ACHN (cell line): Measurements from ENCODE around the gene CSNK1G3.
"Not testable (repeated sequence)": the region's sequence is repeated elsewhere in the genome, so short reads cannot be mapped to it uniquely, and the experiment has no call there.

Experiments
- DNase-seq: peaks from one replicate; pipeline ENCODE4 v3.0.0-alpha.2; 2015
- in situ Hi-C: cut with HindIII; loops from 2 replicates; pipeline ENCODE4 v1.10.0; 2017; ENCODE audit warnings: low sequenced_read_pairs, low pct_ligation_motif_present, low pct_unique_long_range_greater_than_20kb

The CSNK1G3 gene

DNA sequence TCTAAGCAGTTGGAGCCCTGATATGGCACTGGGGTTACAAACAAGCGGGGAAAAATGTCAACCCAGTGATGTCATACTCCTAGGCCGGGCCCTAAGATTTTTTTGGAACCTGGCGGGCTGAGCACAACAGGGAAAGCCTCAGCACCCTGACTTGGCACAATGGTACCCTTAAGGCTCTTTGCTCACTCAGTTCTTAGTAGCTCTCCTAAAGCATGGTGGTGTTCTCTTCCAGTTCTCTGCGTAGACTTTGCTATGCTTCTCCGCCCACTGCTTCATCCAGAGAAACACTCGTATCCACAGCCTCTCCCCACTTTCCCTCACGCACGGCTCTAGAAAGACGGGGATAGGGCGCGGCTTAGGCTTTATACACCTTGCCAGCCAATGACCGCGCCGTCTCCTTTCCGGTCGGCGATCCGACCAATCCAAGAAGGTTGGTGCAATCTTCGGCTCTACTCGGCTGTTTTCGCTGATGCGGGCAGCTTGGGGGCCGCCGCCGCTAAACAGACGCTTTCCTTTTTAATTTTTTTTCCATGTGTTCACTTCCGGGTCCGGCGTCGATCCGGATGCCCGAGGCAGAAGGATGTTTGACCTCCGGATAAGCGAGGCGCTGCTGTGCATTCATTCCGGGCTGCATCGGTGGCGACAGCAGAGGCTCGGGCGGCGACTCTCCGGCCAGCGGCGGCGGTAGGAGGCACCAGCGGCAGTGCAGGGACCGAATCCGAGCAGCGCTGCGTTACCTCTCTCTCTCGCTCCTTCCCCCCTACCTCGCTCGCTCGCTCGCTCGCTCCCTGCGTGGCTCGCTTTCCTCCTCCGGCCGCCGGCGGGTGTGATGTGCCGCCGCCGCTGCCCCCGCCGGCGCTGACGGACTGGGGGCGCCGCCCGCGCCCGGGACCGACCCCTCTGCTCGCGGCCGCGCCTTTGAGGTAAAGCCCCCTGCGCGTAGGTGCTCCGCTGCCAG is at the start of gene CSNK1G3:
Gene CSNK1G3, plus strand, starts transcription at position 530 of the 958 bp plus-strand sequence. CDS start 33,487 bp downstream, outside the sequence.
- DNase-seq = peak; percentile 96
- in situ Hi-C loops = no loop called here

DNA sequence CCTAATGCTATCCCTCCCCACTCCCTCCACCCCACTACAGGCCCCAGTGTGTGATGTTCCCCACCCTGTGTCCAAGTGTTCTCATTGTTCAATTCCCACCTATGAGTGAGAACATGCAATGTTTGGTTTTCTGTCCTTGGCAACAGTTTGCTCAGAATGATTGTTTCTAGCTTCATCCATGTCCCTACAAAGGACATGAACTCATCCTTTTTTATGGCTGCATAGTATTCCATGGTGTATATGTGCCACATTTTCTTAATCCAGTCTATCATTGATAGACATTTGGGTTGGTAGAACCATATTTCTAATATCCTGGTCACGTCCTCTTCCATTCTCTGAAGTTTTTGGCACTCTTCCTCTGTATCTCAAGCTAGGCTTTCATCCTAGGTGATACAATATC is 45.1 kb upstream of the CSNK1G3 start:
- in situ Hi-C loops, DNase-seq: not testable (repeated sequence)

GRCh38 chr5:123471385-123471784 is 40.6 kb upstream of the CSNK1G3 start:
- in situ Hi-C loops = no loop called here
- no peak for DNase-seq

DNA sequence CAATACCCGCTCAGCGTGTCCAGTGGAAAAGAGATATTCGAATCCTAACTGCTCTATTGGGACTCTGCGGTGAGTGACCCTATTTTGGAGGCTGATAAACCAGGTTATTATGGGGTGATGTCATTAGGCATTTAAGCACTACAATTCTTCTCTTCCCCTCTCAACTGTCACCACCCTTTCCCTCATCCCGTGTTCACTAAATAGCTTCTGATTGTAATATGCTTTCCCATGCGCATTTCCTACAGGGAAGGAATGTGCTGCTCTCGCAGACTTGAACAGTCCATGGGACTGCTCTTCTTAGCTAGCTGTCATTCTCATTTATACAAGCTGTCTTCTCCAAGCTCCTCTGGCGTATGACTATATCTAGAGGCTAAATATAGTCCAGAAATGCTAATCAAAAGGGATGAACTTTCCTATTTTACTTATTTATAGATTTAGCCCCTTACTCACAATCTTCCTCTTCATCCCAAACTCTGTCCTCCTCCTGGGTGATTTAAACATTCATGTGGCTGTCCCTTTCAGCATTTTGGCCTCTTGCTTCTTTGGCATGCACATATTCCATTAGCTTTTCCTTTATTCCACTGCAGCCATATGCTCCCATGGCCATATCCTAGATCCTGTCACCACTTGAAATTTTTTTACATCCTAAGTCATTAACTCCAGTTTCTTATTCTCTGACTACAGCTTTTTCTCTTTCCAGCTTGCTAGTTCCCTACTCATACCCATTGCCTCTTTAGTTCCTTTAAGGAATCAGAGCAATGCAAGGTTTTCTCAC is 39.6 kb upstream of the CSNK1G3 start:
- in situ Hi-C loops = no loop called here
- DNase-seq = no peak

DNA sequence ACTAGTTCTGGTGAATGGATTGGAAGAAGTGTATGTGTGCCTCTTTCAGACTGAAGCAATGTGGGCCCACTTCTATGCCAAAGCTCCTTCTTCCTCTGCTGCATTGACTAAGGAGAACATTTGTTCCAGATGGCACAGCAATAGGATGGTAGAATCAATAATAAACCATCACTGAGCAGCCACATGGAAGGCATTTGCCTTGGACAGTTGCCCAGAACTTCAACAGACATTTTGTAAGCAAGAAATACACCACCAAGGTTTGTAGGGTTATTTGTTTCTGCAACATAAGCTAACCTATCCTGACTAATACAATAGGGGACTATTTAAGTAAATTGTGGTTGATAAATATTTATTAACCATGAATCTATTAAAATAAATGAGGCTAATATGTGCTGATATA is 37.7 kb upstream of the CSNK1G3 start:
- DNase-seq = no peak
- in situ Hi-C loops = no loop called here

DNA sequence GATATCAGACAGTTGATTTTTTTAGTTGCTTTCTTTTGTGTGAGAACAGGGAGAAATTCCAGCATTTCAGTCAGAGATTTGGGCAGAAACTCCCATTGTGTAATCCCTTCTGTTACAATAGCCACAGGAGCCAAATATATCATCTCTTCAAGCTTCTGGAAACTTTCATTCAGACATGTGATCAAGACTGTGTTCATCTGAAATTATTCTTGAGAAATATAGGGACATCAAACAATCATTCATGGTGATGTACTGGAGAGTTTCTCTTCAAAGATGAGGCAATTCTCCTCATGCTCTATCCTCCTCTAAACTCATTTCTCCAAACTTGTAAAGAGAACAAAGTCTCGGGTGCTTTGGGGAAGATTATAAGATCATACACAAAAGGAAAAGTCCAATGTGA is 35.2 kb upstream of the CSNK1G3 start:
- in situ Hi-C loops = no loop called here
- no peak for DNase-seq

- no peak for DNase-seq
- in situ Hi-C loops = no loop called here
These were observed 33.4 kb upstream of the CSNK1G3 start for GRCh38 chr5:123478546-123478945.

GRCh38 chr5:123482258-123482657 is 29.7 kb upstream of the CSNK1G3 start:
- in situ Hi-C loops = no loop called here
- DNase-seq = no peak

DNA sequence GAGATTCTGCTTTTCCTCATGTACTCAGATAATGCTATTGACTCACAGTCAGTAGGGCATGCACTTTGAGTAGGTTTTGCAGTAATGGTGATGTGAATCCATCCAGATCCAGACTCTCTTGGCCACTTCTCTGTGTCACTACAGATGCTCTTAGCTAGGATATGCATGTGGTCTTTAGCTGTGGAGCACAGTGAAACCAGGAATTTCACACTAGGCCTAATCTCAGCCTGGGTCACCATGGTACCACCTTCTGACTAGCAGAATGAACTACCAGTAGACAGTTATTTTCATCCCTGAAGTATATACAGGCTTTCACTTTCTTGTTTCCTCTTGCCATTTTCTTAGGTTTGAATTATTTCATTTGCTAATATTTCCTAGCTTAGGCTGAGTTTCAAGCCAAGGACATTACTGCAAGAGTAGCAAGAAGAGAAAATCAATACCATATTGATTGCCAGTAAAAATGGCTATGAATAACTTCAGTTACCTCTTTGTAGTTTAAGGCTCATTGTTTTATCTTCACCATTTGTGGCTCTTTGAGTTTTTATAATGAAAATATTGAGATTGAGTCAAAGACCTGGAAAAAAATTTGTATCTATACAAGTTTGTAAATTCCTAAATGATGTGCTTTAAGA is 28.4 kb upstream of the CSNK1G3 start:
- DNase-seq = no peak
- in situ Hi-C loops = no loop called here

DNA sequence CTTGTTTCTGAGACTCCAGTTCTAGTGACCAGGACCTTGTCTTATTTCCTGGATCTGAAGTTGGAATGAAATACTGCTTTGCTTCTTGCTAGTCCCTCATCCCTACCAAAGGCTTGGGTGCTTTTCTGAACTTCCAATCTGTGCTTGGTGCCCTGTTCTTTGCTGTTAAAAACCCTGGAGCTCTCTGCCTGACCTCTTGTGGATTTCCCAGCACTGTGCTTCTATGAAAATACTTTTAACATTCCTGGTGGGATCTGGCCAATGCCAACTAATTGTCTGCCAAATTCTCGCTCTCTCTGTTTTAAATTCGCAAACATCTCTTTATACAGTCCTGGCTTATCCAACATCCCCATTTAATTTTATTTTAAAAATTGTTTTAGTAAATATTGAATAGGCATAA is 26.7 kb upstream of the CSNK1G3 start:
- in situ Hi-C loops = no loop called here
- no peak for DNase-seq

GRCh38 chr5:123486951-123487655 is 24.9 kb upstream of the CSNK1G3 start:
- in situ Hi-C loops = no loop called here
- no peak for DNase-seq

DNA sequence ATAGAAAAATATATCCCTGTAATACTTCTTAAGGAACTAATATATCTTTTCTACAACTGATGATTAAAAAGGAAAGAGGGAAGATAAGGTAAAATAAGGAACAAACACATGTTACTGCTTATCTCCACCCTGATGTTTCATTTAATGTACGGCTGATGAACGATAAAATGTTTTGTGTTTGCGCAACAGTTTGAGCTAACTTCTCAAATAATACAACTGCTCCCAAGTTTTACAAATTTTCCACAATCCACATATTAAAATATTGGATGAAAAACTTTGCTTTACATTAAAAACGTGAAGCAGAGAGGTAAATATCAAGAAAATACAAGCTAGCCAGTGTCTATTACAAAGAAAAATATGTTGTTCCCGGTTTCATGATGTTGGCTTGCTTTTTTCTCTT is 21.0 kb upstream of the CSNK1G3 start:
- in situ Hi-C loops = no loop called here
- DNase-seq = no peak

DNA sequence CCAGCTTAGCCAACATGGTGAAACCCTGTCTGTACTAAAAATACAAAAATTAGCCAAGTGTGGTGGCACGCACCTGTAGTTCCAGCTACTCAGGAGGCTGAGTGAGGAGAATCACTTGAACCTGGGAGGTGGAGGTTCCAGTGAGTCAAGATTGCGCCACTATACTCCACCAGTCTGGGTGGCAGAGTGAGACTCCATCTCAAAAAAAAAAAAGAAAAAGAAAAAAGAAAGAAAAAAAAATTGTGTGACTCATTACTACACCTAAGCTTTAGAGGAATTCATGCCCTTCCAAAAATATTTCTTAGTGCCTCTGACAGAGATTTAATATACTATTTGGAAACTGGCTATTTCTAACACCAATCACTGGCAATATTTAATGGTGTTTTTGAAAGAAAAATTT is 16.8 kb upstream of the CSNK1G3 start:
- in situ Hi-C loops, DNase-seq: not testable (repeated sequence)

DNA sequence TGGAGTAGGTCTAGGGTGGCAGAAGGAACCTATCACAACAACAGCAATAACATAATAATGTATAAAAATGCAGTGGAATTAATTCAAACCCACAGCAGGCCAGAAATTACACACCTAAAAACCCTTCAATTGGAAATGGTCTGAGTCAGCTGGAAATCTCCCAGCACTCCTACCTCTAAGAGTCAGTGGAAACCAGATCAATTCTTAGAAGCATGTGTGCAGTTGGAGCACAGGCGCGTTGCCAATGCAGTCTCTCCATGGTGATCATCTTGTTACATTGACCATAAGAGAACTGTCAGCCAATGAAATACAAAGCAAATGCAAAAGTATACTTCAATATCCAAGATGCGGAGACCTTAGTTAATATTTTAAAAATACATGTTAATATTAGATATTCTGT is 15.1 kb upstream of the CSNK1G3 start:
- in situ Hi-C loops = no loop called here

DNA sequence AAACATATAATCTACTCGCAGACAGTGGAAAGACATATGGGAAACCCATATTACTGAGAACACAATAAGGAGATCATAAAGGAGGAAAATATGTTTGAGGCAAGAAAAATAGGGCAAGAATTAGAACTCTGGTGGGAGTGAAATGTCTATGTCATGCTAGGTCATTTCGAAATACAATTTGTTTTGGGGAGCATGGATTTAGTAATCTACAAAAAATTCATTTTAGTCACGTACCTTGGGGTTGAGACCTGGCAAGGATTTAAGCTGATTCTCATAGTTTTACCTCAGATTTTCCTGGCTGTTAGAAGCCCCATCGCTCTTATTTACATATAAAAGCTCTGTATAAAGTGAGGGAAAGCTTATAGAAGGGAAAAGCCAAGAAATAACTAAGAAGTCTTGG is 11.5 kb upstream of the CSNK1G3 start:
- in situ Hi-C loops = no loop called here
- DNase-seq = no peak

More for the DNA sequence above, 15.1 kb upstream of the CSNK1G3 start:
- no peak for DNase-seq

- in situ Hi-C loops = no loop called here
- DNase-seq = no peak
These were observed 9.9 kb upstream of the CSNK1G3 start for GRCh38 chr5:123502120-123502519.

DNA sequence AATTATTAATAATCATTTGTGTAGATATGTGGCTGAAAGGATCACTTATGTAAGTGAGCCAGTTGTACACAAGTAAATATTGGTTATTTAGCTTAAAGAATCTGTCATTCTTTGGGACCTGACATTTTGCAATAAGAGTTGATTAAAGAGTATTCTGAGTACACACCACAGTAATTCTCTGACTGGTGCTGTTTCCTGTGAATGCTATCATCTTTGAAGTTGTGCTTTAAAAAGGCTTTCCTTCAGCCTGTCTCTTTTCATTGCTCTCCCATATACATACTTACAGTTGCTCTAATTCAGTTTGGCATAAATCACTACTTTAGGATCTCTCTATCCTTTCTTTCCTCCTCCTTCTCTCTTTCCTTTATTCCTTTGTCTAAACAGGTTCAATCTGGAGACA is 8.7 kb upstream of the CSNK1G3 start:
- in situ Hi-C loops = no loop called here
- DNase-seq = no peak

GRCh38 chr5:123505633-123506032 is 6.3 kb upstream of the CSNK1G3 start:
- in situ Hi-C loops = no loop called here

DNA sequence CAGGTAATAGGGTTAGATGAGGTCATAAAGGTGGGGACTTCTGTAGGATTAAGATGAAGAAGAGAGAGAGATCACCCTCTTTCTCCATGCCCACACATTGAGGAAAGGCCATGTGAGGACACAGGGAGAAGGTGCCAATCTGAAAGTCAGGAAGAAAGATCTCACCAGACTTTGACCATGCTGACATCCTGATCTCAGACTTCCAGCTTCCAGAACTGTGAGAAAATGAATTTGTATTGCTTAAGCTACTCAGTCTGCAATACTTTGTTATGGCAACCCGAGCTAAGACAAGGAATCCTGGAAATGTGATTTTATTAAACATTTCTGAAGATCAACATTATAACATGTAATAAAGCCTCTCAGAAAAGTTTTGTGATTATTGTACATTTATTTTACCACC is 3.5 kb upstream of the CSNK1G3 start:
- in situ Hi-C loops = no loop called here
- no peak for DNase-seq

More at GRCh38 chr5:123505633-123506032, 6.3 kb upstream of the CSNK1G3 start:
- DNase-seq = no peak
